SKM-1 treated with dmso at 0.1 percent for 144 hours (cell line): ENCODE data around the gene RGS19.

ENCODE experiments used
- DNase-seq: peaks from one replicate; lab custom pipeline; 2025; ENCODE audit not compliant: unreplicated experiment; lab: John Stamatoyannopoulos, UW

The RGS19 gene

GRCh38 chr20:64108731-64109681, 29.7 kb upstream of the RGS19 start:
- no peak for DNase-seq

DNA sequence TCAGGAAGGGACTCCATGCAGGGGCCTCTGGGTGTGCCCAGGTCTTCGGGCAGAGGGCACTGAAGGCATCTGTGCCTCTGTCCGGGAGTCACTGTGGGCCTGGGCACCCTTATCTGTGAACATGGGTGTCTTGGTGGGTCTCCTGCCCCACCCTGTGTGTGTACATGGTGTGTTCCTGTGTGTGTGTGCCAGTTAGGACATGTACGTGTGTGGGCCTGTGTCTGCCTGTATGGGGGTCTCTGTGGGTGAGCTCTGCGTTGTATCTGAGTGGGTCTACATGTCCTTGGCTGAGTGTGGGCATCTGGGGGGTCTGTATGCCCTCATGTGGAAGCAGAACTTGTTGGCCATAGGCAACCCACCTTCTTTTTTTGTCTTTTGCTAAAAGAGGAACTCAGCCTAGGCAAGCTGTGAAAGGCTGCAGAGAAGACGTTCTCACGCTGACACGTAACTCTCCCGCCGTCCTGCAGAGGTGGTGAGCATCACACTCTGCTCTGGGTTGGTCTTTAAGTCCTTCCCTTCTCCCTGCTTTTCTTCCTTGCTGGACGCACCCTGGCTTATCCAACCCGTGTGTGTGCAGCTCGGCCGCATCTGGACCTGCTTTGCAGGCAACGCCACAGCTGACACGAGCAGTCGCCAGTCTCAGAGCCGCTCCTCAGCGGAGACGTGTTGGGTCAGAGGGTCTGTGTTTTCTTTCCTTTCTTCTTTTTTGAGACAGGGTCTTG, 28.6 kb upstream of the RGS19 start:
- peak; percentile 73 for DNase-seq

DNA sequence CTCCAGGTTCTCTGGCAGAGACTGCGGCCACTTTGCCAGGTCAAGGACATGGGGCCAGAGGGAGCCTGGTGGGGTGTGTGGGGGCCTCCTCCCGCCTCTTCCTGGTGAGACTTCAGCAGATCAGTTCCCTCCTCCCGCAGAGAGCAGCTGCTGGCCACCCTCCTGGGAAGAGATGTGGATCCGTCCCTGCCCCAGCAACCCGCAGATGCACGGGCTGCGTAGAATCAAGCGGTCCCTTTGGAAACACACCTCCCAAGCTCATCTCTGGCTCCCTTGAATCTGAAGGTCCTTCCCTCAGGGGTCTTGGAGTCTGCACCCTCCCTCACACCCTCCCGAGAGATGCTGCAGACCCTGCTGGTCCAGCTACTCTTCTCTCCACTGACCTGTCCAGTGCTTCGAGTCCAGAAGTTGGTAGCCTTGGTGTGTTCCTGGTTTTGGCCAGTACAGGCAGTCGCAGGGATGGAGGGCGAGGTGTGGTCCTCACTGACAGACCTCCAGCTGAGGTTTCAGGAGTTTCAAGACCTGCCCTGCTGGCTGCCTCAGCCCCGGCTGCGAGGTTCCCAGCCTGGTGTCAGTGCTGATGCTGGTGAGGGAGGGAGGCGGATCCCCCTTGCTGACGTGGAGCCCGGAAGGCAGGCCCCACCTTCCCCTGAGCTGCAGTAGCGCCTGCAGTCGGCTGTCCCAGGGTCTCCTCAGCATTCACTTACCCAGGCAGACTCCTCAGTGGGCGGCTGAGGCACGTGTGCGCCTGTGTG, 27.8 kb upstream of the RGS19 start, which contains the start of gene NPBWR2:
Gene NPBWR2 (minus strand): TSS at position 585 of the 755 bp plus-strand sequence. CDS start 734 bp downstream, outside the sequence.
- DNase-seq: no peak

DNA sequence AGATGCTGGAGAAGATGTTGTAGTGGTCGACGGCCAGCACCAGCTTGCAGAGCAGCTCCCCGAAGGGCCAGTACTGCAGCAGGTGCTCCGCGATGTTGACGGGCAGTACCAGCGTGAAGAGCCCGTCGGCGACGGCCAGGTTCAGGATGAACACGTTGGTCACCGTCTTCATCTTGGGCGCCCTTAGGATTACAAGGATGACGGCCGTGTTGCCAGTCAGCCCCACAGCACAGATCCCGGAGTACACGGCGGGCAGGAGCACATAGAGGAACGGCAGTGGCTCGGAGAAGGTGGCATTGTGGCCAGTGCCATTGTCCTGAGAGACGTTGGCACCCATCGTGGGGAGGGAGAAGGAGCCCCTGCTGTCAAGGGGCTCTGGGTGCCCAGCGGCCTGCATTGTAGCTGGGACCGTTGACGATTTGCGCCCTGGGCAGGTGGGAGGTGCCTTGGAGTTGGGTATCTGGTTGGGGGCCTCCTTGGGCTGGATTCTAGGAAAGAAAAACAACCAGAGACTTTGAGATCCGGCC, 27.2 kb upstream of the RGS19 start:
- DNase-seq: no peak

- no peak for DNase-seq
Measured at GRCh38 chr20:64105846-64106434, 26.6 kb upstream of the RGS19 start.

DNA sequence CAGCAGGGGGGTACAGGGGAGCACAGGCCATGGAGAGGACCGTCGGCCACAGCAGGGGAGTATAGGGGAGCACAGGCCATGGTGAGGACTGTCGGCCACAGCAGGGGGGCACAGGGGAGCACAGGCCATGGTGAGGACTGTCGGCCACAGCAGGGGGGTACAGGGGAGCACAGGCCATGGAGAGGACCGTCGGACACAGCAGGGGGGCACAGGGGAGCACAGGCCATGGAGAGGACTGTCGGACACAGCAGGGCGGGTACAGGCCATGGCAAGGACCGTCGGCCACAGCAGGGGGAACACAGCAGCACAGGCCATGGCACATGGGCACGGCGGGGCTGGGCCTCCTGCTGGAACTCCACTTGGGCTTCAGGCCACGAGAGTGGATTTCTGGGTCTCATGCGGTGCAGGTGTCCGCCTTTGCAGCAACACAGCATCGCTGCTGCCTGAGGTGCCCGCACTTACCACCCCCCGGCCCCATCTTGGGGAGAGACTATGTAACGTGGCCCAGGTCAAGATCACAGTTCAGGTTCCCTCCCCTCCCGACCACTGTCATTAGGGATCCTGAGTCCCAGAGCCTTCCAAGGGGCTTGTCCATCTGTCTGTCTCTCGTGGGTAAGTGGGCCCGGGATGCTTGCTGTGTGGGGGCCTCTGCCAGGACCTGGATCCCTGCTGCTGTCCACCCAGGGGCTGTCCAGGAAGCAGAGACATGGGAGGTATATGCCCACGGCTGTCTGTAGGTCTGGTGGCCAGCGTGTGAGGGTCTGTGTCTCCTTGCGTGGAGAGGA, 25.5 kb upstream of the RGS19 start:
- DNase-seq: no peak

- no peak for DNase-seq
Measured at GRCh38 chr20:64103871-64104666, 24.8 kb upstream of the RGS19 start.

GRCh38 chr20:64102647-64103354, 23.5 kb upstream of the RGS19 start:
- DNase-seq: no peak

- peak; percentile 36 for DNase-seq
Measured at GRCh38 chr20:64101731-64102621, 22.7 kb upstream of the RGS19 start.

GRCh38 chr20:64100946-64101688, 21.8 kb upstream of the RGS19 start:
- DNase-seq: no peak

- DNase-seq: no peak
Measured at GRCh38 chr20:64100566-64100888, 21.2 kb upstream of the RGS19 start.

GRCh38 chr20:64099880-64100565, 20.7 kb upstream of the RGS19 start:
- no peak for DNase-seq

DNA sequence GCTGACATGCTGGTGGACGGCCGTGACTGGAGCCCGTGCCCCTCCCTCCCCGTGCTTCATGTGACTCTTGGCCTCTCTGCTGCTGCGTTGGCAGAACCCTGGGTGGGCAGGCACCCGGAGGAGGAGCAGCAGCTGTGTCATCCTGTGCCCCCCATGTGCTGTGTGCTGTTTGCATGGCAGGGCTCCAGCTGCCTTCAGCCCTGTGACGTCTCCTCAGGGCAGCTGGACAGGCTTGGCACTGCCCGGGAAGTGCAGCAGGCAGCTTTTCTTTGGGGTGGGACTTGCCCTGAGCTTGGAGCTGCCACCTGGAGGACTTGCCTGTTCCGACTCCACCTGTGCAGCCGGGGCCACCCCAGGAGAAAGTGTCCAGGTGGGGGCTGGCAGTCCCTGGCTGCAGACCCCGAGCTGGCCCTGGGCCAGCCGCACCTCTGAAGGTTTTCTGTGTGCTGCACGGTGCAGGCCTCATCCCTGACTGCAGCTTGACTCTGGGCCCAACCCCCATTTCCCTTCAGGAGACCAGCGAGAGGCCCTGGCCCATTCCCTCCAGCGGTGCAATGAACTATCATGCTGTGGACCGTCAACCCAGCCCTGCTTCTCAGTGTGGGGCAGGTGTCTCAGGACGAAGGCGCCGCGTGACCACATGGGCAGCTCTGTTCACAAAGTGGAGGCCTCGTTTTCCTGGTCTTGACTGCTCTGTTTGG, 19.9 kb upstream of the RGS19 start:
- no peak for DNase-seq

GRCh38 chr20:64098471-64099013, 19.2 kb upstream of the RGS19 start:
- no peak for DNase-seq

DNA sequence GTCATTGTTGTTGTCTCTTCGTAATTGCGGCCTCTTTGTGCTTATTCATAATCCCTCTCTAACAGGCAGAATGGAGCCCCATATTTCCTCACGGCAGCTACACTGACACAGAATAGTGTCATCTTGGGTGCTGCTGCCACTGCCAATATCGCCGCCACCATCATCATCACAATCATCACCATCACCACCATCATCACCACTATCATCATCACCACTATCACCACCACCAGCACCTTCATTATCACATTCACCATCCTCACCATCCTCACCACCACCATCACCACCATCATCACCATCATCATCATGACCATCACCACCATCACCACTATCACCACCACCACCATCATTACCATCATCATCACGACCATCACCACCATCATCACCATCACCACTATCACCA, 17.2 kb upstream of the RGS19 start:
- DNase-seq: no peak
